SKM-1 (cell line): ENCODE results near the gene SLC35D3.
"Not testable (repeated sequence)": the region's sequence is repeated elsewhere in the genome, so short reads cannot be mapped to it uniquely, and the experiment has no call there.

ENCODE experiments used
- DNase-seq: peaks from one replicate; lab custom pipeline; 2025; ENCODE audit not compliant: unreplicated experiment; lab: John Stamatoyannopoulos, UW

SLC35D3 gene

DNA sequence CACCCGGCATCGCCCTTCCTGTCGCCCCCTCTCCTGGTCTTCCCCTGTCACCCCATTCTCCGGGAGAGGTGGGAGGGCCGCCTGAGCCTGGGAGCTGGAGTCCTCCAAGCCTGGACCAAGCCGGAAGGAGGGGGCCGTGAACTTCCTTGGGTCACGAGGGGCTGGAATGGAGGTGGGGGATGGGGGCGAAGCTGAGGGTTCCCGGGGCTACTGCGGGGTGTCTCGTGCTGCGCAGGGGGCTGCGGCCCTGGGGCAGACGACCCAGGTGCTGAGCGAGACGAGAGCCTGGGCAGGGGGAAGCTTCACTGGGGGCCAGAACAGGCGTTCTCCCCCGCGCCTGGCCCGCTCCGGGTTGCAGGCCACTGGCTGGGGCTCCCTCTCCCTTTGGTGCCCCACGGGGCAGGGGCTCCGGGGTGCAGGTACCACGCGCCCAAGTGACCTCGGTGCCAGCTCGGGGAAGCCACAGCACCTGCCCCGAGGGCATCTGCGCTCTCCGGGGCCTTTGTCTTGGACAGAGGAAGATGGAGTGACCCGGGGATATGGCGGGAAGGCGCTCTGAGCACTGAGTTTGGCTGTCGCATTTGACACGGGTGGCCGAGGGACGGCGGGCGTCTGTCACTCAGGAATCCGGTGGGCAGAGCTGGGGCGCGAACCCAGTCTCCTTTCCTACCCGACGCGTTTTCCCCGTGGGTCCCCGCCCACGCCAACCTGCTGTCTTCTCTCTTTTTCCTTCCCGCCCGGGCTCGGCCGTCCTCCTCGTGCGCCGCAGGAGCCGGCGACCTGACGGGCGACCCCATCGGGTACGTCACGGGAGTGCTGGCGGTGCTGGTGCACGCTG lies 1.2 kb downstream of the SLC35D3 start:
- DNase-seq = no peak

DNA sequence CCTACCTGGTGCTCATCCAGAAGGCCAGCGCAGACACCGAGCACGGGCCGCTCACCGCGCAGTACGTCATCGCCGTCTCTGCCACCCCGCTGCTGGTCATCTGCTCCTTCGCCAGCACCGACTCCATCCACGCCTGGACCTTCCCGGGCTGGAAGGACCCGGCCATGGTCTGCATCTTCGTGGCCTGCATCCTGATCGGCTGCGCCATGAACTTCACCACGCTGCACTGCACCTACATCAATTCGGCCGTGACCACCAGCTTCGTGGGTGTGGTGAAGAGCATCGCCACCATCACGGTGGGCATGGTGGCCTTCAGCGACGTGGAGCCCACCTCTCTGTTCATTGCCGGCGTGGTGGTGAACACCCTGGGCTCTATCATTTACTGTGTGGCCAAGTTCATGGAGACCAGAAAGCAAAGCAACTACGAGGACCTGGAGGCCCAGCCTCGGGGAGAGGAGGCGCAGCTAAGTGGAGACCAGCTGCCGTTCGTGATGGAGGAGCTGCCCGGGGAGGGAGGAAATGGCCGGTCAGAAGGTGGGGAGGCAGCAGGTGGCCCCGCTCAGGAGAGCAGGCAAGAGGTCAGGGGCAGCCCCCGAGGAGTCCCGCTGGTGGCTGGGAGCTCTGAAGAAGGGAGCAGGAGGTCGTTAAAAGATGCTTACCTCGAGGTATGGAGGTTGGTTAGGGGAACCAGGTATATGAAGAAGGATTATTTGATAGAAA lies 2.0 kb downstream of the SLC35D3 start:
- no peak for DNase-seq

DNA sequence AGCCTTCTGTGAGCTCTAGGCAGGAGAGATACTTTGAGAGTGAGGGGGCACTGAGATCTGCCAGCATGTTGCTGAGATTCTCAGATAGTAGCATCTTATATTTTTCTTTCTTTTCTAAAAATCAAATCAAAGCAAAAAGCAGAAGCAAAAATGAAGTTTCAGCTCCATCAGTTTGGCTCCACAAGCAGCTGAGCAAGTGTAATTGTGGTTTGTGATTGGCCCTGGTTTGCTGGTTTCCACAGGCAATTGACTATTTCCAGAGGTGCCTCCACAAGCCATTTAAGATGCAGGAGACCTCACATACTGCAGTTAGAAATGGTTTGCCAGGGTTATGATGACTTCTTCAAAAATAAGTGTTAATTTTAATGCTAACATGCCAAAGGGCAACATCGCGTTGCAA lies 4.3 kb downstream of the SLC35D3 start:
- DNase-seq = no peak

GRCh38 chr6:136927292-136927691 lies 5.2 kb downstream of the SLC35D3 start:
- DNase-seq = no peak

GRCh38 chr6:136930528-136930927 lies 8.4 kb downstream of the SLC35D3 start:
- DNase-seq = no peak

- no peak for DNase-seq
These were observed 10.5 kb downstream of the SLC35D3 start for GRCh38 chr6:136932599-136932998.

- DNase-seq = no peak
These were observed 23.0 kb downstream of the SLC35D3 start for GRCh38 chr6:136945072-136945471.

DNA sequence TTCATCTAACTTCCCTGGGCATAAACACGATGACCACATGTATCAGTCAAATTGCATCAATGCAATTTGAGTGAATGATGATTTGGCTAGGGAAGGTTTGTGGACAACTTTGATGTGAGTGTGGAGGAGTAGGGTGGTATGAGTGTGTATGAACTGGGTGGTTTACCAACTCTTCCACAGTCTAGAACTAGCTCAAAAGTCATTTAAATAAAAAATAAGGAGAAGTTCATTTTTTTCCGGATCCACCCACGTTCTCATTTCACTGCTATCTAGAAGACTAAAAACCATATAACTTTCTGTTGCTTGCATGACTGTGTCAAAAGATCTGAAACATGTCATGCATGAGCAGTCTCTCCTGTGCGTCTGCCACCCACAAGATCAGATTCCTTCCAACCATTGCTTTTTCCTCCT lies 23.6 kb downstream of the SLC35D3 start:
- DNase-seq = no peak

DNA sequence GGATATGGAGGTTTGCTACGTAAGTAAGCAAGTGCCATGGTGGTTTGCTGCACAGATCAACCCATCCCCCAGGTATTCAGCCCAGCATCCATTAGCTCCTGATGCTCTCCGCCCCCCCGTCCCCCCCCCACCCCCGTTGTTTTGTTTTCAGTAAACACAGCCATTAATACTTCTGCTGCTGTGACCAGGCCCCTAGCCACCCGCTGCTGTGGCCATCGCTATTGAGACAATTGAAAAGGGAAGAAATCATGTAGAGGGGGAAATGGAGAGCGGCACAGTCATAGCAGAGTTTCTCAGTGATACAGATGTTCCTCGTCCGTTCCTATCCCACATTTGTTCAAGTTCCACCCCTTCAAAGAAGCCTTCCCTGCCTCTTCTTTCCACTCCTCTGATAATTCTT lies 24.9 kb downstream of the SLC35D3 start:
- DNase-seq = no peak

- DNase-seq = not testable (repeated sequence)
These were observed 27.9 kb downstream of the SLC35D3 start for GRCh38 chr6:136949957-136950356.

- DNase-seq = no peak
These were observed 28.5 kb downstream of the SLC35D3 start for GRCh38 chr6:136950436-136951126.

- DNase-seq = no peak
These were observed 30.7 kb downstream of the SLC35D3 start for GRCh38 chr6:136952714-136953260.

DNA sequence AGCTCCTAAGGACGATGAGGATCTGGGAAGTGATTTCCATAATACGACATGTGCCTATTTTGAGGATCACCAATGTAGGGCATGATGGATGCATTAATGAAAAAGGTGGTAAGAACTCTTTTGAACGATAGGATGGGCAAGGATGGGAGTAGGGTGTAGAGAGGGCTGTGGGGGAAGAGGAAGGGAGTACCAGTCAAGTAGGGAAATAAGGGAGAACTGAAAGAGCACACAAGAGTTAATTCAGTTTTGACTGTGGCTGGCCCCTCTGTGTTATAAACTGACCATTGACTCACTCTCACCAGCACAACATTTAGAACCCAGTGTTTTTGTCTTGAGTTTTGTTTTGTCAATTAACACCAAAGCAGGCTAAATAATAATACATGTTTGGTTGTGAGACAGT lies 33.0 kb downstream of the SLC35D3 start:
- DNase-seq = no peak

DNA sequence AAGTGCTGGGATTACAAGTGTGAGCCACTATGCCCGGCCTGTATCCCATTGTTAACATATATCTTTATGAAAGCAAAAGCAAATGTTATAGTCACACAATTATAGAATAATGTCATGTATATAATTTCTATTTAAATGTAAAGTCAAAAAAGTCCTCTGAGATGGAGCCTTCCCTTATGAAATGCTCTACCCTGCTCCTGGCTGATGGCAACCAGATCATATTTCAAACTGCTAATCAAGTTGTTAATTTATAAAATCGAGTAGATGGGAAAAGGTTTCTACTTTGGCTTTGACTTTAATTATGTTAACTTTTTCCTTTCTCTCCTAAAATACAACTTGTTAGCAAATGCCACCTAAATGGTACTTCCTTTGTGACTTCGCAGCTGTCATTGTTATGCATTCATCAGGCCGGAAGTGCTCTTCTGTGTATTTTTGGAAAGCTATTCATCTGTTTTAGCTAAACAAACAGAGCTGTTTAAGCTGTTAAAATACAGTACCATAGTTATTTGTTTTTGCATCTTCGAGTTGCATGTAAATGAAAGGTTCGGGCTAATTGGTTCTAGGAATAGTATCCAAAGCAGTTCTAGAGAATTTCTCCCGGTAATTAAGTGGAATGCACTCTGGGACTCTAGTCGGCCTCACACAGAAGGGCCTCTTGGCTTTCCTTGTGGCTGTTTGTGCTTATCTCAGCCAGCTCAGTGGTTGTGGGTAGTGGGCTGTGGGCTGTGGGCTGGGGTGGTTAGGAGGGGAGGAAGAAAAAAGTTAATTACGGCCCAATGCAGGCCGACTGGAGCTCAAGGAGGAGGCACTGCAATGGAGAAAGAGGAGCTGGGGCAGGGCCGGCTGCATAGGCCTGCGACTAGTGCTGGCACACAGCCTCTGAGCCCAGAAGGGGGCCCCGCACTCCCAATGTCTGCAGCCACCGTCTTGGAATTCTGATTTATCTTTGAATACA lies 34.8 kb downstream of the SLC35D3 start:
- no peak for DNase-seq

GRCh38 chr6:136958168-136958567 lies 36.1 kb downstream of the SLC35D3 start:
- no peak for DNase-seq

- no peak for DNase-seq
These were observed 37.4 kb downstream of the SLC35D3 start for GRCh38 chr6:136959471-136959891.

DNA sequence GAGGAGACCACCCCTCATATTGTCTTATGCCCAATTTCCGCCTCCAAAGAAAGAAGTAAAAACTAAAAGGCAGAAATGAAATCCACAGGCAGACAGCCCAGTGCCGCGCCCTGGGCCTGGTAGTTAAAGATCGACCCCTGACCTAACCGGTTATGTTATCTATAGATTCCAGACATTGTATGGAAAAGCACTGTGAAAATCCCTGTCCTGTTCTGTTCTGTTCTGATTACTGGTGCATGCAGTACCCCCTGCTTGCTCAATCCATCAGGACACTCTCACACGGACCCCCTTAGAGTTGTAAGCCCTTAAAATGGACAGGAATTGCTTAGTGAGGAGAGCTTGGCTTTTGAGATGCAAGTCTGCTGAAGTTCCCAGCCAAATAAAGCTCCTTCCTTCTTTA lies 37.8 kb downstream of the SLC35D3 start:
- DNase-seq = not testable (repeated sequence)

DNA sequence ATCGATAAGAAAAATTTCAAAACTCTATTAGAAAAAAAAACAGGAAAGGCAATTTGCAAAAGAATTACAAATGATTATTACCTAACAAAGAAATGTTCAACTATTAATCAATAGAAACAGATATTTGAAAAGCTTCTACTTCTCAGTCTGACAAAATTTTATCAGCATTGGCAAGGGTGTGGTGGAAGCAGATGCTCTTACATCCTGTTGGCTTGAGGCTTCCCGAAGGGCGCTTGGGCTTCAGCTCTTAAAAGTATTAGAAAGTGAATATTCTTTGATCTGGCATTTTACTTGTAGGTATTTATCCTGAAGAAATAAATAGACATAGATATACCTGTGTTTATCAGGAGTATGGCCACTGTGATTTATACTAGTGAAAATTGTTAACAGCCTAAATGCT lies 38.7 kb downstream of the SLC35D3 start:
- no peak for DNase-seq

- DNase-seq = no peak
These were observed 39.7 kb downstream of the SLC35D3 start for GRCh38 chr6:136961848-136962247.

DNA sequence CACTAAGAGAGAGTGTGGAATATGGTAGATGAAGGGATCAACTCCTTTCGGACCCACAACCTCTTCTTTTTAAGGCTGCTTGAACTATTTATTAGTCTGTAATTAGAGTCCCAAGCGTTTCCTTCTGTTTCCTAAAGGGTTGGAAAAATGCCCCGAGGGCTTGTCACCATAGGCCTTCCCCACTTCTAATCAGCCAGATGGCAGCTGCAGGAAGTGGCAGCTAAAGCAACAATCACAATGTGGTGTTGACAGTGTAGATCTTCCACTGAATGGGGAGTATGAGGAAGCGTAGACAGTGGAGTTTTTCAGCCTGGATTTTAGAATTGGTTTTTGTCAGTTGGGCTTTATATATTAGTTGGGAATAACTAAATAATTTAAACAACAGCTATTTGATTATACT lies 40.6 kb downstream of the SLC35D3 start:
- DNase-seq = no peak
